GM10266 (cell line): Measurements from ENCODE around the gene CLCN5.

Experiments
- DNase-seq: peaks from one replicate; pipeline ENCODE4 v3.0.0; 2012; ENCODE audit errors: extremely low spot score
- CTCF ChIP-seq: IDR thresholded peaks from 2 replicates; pipeline ENCODE4 v1.5.1; 2012; ENCODE audit warnings: mild to moderate bottlenecking, low read depth; ENCODE audit not compliant: control insufficient read depth, insufficient read depth; ENCODE audit errors: missing control alignments

Gene CLCN5

GRCh38 chrX:49912861-49913260 lies 9.5 kb upstream of the CLCN5 start:
- DNase-seq, result no peak
- TF ChIP-seq CTCF, result no peak

GRCh38 chrX:49915361-49916222 lies 6.8 kb upstream of the CLCN5 start:
- TF ChIP-seq CTCF, result peak; percentile 70
- DNase-seq, result peak; percentile 18

GRCh38 chrX:49919617-49920016 lies 2.8 kb upstream of the CLCN5 start:
- peak; percentile 4 for DNase-seq
- TF ChIP-seq CTCF, result peak; percentile 65

- DNase-seq, result no peak
- no peak for TF ChIP-seq CTCF
These were observed 1.3 kb upstream of the CLCN5 start for GRCh38 chrX:49921109-49921508.

- no peak for DNase-seq
- TF ChIP-seq CTCF, result no peak
These were observed 2.8 kb downstream of the CLCN5 start for GRCh38 chrX:49925176-49925575.

GRCh38 chrX:49930039-49930438 lies 7.6 kb downstream of the CLCN5 start:
- no peak for DNase-seq

More at GRCh38 chrX:49930039-49930438, 7.6 kb downstream of the CLCN5 start:
- no peak for TF ChIP-seq CTCF
